ENCODE results near the gene CNOT6. TPM values are rescaled to one million over a fixed set of nuclear protein-coding genes. Genes with fewer than 3 reads are reported as not detected.

Gene CNOT6
- total RNA-seq, 4 donors from 2014 or later: 15.8 to 25.7 (median 24.1) TPM

DNA sequence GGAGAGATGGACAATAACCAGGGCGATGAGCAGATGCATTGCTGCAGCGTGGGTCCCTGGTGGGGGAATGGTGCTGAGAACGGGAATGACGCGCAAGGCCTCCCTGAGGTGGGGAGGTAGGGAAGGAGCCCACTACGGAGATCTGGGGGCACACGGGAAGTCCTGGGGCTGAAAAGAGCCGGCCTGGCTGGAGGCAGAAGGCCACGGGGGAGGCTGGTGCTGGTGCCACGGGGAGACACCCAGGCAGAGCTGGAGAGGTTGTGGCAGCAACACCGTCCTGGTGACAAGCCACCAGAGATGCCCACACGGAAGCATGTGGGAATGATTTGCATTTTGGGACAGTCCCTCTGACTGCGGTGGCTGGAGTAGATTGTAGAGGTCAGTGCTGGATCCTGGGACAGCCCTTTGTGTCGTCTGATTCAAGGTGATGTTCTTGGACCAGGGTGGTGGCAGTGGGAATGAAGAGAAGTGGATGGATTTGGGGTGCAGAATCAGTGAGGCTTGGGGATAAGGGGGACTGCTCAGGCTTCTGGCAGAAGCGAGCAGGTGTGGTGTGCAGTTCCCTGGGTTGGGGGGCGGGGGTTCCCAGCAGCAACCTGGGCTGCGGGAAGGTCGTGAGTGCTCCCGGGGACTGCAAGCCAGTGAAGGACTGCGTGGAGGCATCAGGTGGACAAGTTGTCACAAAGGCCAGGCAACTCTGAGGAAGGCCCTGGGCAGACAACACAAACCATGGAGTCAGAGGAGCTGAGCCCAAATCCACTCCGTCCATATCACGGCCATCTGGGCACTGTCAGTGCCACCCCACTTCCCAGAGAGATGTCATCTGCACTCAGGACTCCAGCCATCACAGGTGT is 25.2 kb upstream of the CNOT6 start:
- ATAC-seq: no peak
- no peak for TF ChIP-seq POLR2A (IDR thresholded peaks at IDR 0.05)
- TF ChIP-seq POLR2AphosphoS5 (IDR thresholded peaks at IDR 0.05): no peak
- TF ChIP-seq EP300 (IDR thresholded peaks at IDR 0.05): no peak
- no peak for TF ChIP-seq CTCF (IDR thresholded peaks at IDR 0.05)
- Histone ChIP-seq H3K4me1 (no peaks in the 10 kb centered on the region), H3K27ac (no peak overlapping the region), H3K9me3 (no peaks in the 10 kb centered on the region), H3K36me3 (no peaks in the 10 kb centered on the region), H3K4me3 (no peak overlapping the region), H3K27me3 (peaks cover 21% of the 10 kb centered on the region)
- 81 to 84% methylated on average over 3 to 16 of the region's 22 CpGs for WGBS, 2 donors (ENCODE audit: low coverage in 1 of 2)

- H3K36me3 ChIP-seq: no peaks in the 10 kb centered on the region
- TF ChIP-seq CTCF (IDR thresholded peaks at IDR 0.05) (no peak), POLR2A (IDR thresholded peaks at IDR 0.05) (no peak), POLR2AphosphoS5 (IDR thresholded peaks at IDR 0.05) (no peak), EP300 (IDR thresholded peaks at IDR 0.05) (no peak)
- 76% methylated on average over 2 of the region's 2 CpGs; no CpG with 5 or more reads in 1 of the 2 donors for WGBS, 2 donors (ENCODE audit: low coverage in 1 of 2)
Measured at GRCh38 chr5:180469586-180469865, 24.7 kb upstream of the CNOT6 start.

GRCh38 chr5:180469866-180470265 is 24.3 kb upstream of the CNOT6 start:
- H3K36me3 ChIP-seq: no peaks in the 10 kb centered on the region
- peaks cover 17% of the 10 kb centered on the region for H3K27me3 ChIP-seq
- H3K4me1 ChIP-seq: no peaks in the 10 kb centered on the region
- 100% methylated on average over 1 of the region's 1 CpG for WGBS, 2 donors (ENCODE audit: low coverage in 1 of 2)
- TF ChIP-seq POLR2AphosphoS5 (IDR thresholded peaks at IDR 0.05) (no peak), CTCF (IDR thresholded peaks at IDR 0.05) (no peak), EP300 (IDR thresholded peaks at IDR 0.05) (no peak), POLR2A (IDR thresholded peaks at IDR 0.05) (no peak)
- ATAC-seq: no peak
- H3K27ac ChIP-seq: no peak overlapping the region
- no peak overlapping the region for H3K4me3 ChIP-seq
- H3K9me3 ChIP-seq: no peaks in the 10 kb centered on the region

More at GRCh38 chr5:180469586-180469865, 24.7 kb upstream of the CNOT6 start:
- H3K9me3 ChIP-seq: no peaks in the 10 kb centered on the region
- H3K27ac ChIP-seq: no peak overlapping the region
- H3K4me1 ChIP-seq: no peaks in the 10 kb centered on the region
- no peak overlapping the region for H3K4me3 ChIP-seq
- H3K27me3 ChIP-seq: peaks cover 17% of the 10 kb centered on the region
- ATAC-seq: no peak

DNA sequence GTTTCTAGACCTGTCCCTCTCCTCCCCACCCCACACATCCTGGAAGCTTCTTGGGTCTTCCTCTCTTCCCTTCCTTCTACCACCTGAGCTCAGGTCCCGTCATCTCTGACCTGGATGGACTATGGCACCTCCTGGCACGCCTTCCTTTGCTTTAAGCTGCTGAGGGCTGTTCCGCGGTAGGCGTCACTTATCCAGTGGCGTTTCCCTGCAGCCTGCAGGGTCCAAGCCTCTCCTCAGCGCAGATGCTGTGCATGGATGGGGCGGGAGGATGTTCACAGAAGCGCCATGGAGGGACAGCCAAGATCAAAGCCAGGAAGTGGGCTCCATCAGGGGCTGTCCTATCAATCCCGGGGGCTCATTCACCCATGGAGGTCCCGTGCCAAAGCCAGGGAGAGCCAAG is 23.8 kb upstream of the CNOT6 start:
- H3K36me3 ChIP-seq: no peaks in the 10 kb centered on the region
- WGBS, 2 donors (ENCODE audit: low coverage in 1 of 2): 40 to 60% methylated on average over 1 of the region's 11 CpGs

More for the DNA sequence above, 23.8 kb upstream of the CNOT6 start:
- Histone ChIP-seq H3K27ac (no peak overlapping the region), H3K4me3 (no peak overlapping the region), H3K27me3 (peaks cover 17% of the 10 kb centered on the region), H3K9me3 (no peaks in the 10 kb centered on the region), H3K4me1 (no peaks in the 10 kb centered on the region)
- TF ChIP-seq POLR2AphosphoS5 (IDR thresholded peaks at IDR 0.05) (no peak), EP300 (IDR thresholded peaks at IDR 0.05) (no peak), POLR2A (IDR thresholded peaks at IDR 0.05) (no peak), CTCF (IDR thresholded peaks at IDR 0.05) (no peak)
- ATAC-seq: no peak
